ENCODE data around the gene B4GALT2.

The B4GALT2 gene

GRCh38 chr1:43952731-43953346 is 26.2 kb upstream of the B4GALT2 start:
- Histone ChIP-seq H3K36me3 (ENCODE audit: low read length) (no peaks in the 10 kb centered on the region), H3K4me2 (ENCODE audit: low read depth, low read length, poor library complexity, severe bottlenecking) (no peak overlapping the region), H2AFZ (ENCODE audit: low read depth, low read length, severe bottlenecking) (no peak overlapping the region), H3F3A (ENCODE audit: insufficient read depth) (no peaks in the 10 kb centered on the region), H3K79me2 (ENCODE audit: insufficient read depth, low read length) (peaks cover 6% of the 10 kb centered on the region; the same call in 1 of the 2 replicates), H3K27ac (ENCODE audit: low read depth, low read length) (no peak overlapping the region), H3K9me3 (ENCODE audit: insufficient read depth, low read length) (no peaks in the 10 kb centered on the region), H3K4me3 (ENCODE audit: insufficient read depth, low read length, poor library complexity, severe bottlenecking) (no peak overlapping the region), H4K20me1 (ENCODE audit: low read depth, low read length) (no peaks in the 10 kb centered on the region; the same call in 1 of the 2 replicates), H3K27me3 (ENCODE audit: low read length) (no peaks in the 10 kb centered on the region), H3K9me2 (replicated peaks; ENCODE audit: insufficient read depth, low read length) (no peaks in the 10 kb centered on the region), H3K9ac (ENCODE audit: low read length) (no peak overlapping the region)
- TF ChIP-seq EZH2phosphoT487 (conservative IDR thresholded peaks at IDR 0.05; ENCODE audit: low read length) (no peak), CTCF (IDR thresholded peaks at IDR 0.05; ENCODE audit: insufficient read depth, low read length, poor library complexity, severe bottlenecking) (no peak)

GRCh38 chr1:43953361-43953760 is 25.6 kb upstream of the B4GALT2 start:
- H3K36me3 ChIP-seq (ENCODE audit: low read length) = no peaks in the 10 kb centered on the region
- no peaks in the 10 kb centered on the region for H3K9me3 ChIP-seq (ENCODE audit: insufficient read depth, low read length)
- H3K27me3 ChIP-seq (ENCODE audit: low read length) = no peaks in the 10 kb centered on the region
- no peaks in the 10 kb centered on the region; the same call in 1 of the 2 replicates for H4K20me1 ChIP-seq (ENCODE audit: low read depth, low read length)
- no peak overlapping the region for H2AFZ ChIP-seq (ENCODE audit: low read depth, low read length, severe bottlenecking)
- no peak overlapping the region for H3K27ac ChIP-seq (ENCODE audit: low read depth, low read length)
- H3K4me3 ChIP-seq (ENCODE audit: insufficient read depth, low read length, poor library complexity, severe bottlenecking) = no peak overlapping the region
- no peak overlapping the region for H3K4me2 ChIP-seq (ENCODE audit: low read depth, low read length, poor library complexity, severe bottlenecking)
- H3K9ac ChIP-seq (ENCODE audit: low read length) = no peak overlapping the region
- H3K9me2 ChIP-seq (replicated peaks; ENCODE audit: insufficient read depth, low read length) = no peaks in the 10 kb centered on the region
- peaks cover 1% of the 10 kb centered on the region; the same call in 1 of the 2 replicates for H3K79me2 ChIP-seq (ENCODE audit: insufficient read depth, low read length)
- TF ChIP-seq EZH2phosphoT487 (conservative IDR thresholded peaks at IDR 0.05; ENCODE audit: low read length) = no peak
- TF ChIP-seq CTCF (IDR thresholded peaks at IDR 0.05; ENCODE audit: insufficient read depth, low read length, poor library complexity, severe bottlenecking) = no peak
- no peaks in the 10 kb centered on the region for H3F3A ChIP-seq (ENCODE audit: insufficient read depth)

- Histone ChIP-seq H2AFZ (ENCODE audit: low read depth, low read length, severe bottlenecking) (no peak overlapping the region), H3K9me3 (ENCODE audit: insufficient read depth, low read length) (no peaks in the 10 kb centered on the region), H3F3A (ENCODE audit: insufficient read depth) (no peaks in the 10 kb centered on the region), H3K4me2 (ENCODE audit: low read depth, low read length, poor library complexity, severe bottlenecking) (no peak overlapping the region), H3K4me3 (ENCODE audit: insufficient read depth, low read length, poor library complexity, severe bottlenecking) (no peak overlapping the region), H4K20me1 (ENCODE audit: low read depth, low read length) (no peaks in the 10 kb centered on the region; the same call in 1 of the 2 replicates), H3K79me2 (ENCODE audit: insufficient read depth, low read length) (no peaks in the 10 kb centered on the region; the same call in 1 of the 2 replicates), H3K27me3 (ENCODE audit: low read length) (no peaks in the 10 kb centered on the region), H3K27ac (ENCODE audit: low read depth, low read length) (no peak overlapping the region), H3K9ac (ENCODE audit: low read length) (no peak overlapping the region), H3K36me3 (ENCODE audit: low read length) (no peaks in the 10 kb centered on the region), H3K9me2 (replicated peaks; ENCODE audit: insufficient read depth, low read length) (no peaks in the 10 kb centered on the region)
- TF ChIP-seq EZH2phosphoT487 (conservative IDR thresholded peaks at IDR 0.05; ENCODE audit: low read length) (no peak), CTCF (IDR thresholded peaks at IDR 0.05; ENCODE audit: insufficient read depth, low read length, poor library complexity, severe bottlenecking) (no peak)
These were observed 25.0 kb upstream of the B4GALT2 start for GRCh38 chr1:43954036-43954435.
